K562 (cell line): Measurements from ENCODE around the gene NEDD8. TPM values are rescaled to one million over a fixed set of nuclear protein-coding genes. Genes with fewer than 3 reads are reported as not detected.

ENCODE experiments used
- ATAC-seq: fragments of 200-7000 bp; cut with Tn5 transposase; 3 replicates; pipeline ENCODE4 v1.9.1; 2020; ENCODE audit warnings: moderate library complexity
- BruUV-seq: library from RNA; stranded (reverse); fragments of 400-500 nt; replicated peaks from 2 replicates; lab custom pipeline; 2021; lab: Mats Ljungman, UMichigan
- CTCF ChIA-PET: fragments of 300-600 bp; formaldehyde crosslinking; extraction: SDS; loops from one replicate; lab custom pipeline; 2021; ENCODE audit warnings: low intra/inter-chr PET ratio; lab: Yijun Ruan, JAX
- POLR2A ChIA-PET: fragments of 300-600, 350-650 bp; sonication (Branson Sonifier 250); formaldehyde crosslinking; extraction: SDS; loops from one replicate; lab custom pipeline; 2021; ENCODE audit warnings: antibody characterized with exemption, inconsistent platforms; lab: Yijun Ruan, JAX
- DNase-seq, 4 experiments: peaks; one replicate each; pipeline versions ENCODE4 v3.0.0 to v3.0.0-alpha.2; 2011 to 2018; ENCODE audit warnings: low spot score in 3 of 4, mixed read lengths in 3 of 4; ENCODE audit errors: extremely low read depth in 1 of 4
- FAIRE-seq: peaks from 2 replicates; lab custom pipeline; 2011; peaks lifted over from hg19 to GRCh38; lab: Jason Lieb, UNC
- H2AFZ ChIP-seq: 2 replicates; pipeline ENCODE4 v1.6.0; 2011; ENCODE audit warnings: low read depth, low read length, control low read depth, inconsistent platforms
- H3K27ac ChIP-seq: fragments of 200-600 bp; 3 replicates; pipeline ENCODE4 v1.8.0; 2011; ENCODE audit warnings: low read depth, mild to moderate bottlenecking, control low read depth, inconsistent platforms, low read length, moderate library complexity, mixed read lengths; ENCODE audit errors: extremely low read depth
- H3K27me3 ChIP-seq, 2 experiments: fragments of 300-600 bp in 1 of 2; 2 replicates in 1 of 2; 3 replicates in 1 of 2; pipeline versions ENCODE4 v1.6.0 to v1.8.0; 2011; ENCODE audit warnings: inconsistent platforms in 2 of 2, low read length in 2 of 2, mild to moderate bottlenecking in 1 of 2, mixed read lengths in 1 of 2, moderate library complexity in 1 of 2; ENCODE audit not compliant: control insufficient read depth in 2 of 2, insufficient read depth in 2 of 2
- H3K36me3 ChIP-seq: fragments of 300-600 bp; 3 replicates; pipeline ENCODE4 v1.8.0; 2011; ENCODE audit warnings: mild to moderate bottlenecking, low read length, inconsistent platforms; ENCODE audit not compliant: control insufficient read depth, insufficient read depth
- H3K4me1 ChIP-seq, 2 experiments: fragments of 200-600 bp in 1 of 2; replicated peaks in 1 of 2; 2 replicates in 1 of 2; 3 replicates in 1 of 2; pipeline versions ENCODE4 v1.5.1 to v1.8.0; 2011; ENCODE audit warnings: inconsistent platforms in 2 of 2, low read length in 2 of 2, mild to moderate bottlenecking in 1 of 2, mixed read lengths in 1 of 2, moderate library complexity in 1 of 2; ENCODE audit not compliant: control insufficient read depth in 2 of 2, insufficient read depth in 2 of 2
- H3K4me2 ChIP-seq: 2 replicates; pipeline ENCODE4 v1.6.1; 2011; ENCODE audit warnings: low read length, control low read depth, inconsistent platforms, mixed read lengths; ENCODE audit not compliant: insufficient read depth
- H3K4me3 ChIP-seq: fragments of 200-600 bp; sonication (generic), shearing (Covaris generic); 2 replicates; pipeline ENCODE4 v1.5.1; 2016; ENCODE audit warnings: control low read depth, inconsistent platforms
- H3K79me2 ChIP-seq: fragments of 200-600 bp; 3 replicates; pipeline ENCODE4 v1.8.0; 2011; ENCODE audit warnings: low read length, inconsistent platforms; ENCODE audit not compliant: control insufficient read depth, insufficient read depth
- H3K9ac ChIP-seq, 2 experiments: 2 replicates each; pipeline versions ENCODE4 v1.6.0 to v1.6.1; 2011; ENCODE audit warnings: low read depth in 2 of 2, low read length in 2 of 2, control low read depth in 1 of 2, inconsistent platforms in 1 of 2, mild to moderate bottlenecking in 1 of 2, mixed read lengths in 1 of 2; ENCODE audit not compliant: insufficient read depth in 1 of 2
- H3K9me1 ChIP-seq: one replicate; pipeline ENCODE4 v1.6.0; 2011; ENCODE audit warnings: inconsistent platforms, mild to moderate bottlenecking, low read length, moderate library complexity; ENCODE audit not compliant: control insufficient read depth, insufficient read depth
- H3K9me3 ChIP-seq: replicated peaks from 2 replicates; pipeline ENCODE4 v1.5.1; 2011; ENCODE audit warnings: low read depth, low read length, inconsistent platforms; ENCODE audit not compliant: control insufficient read depth, insufficient read depth
- H4K20me1 ChIP-seq: replicated peaks from 2 replicates; pipeline ENCODE4 v1.6.1; 2011; ENCODE audit warnings: low read length, inconsistent platforms, mixed read lengths; ENCODE audit not compliant: control insufficient read depth, insufficient read depth
- CEBPG ChIP-seq, 3 experiments: fragments of 200-800 bp in 1 of 3; sonication (Bioruptor generic) in 1 of 3; sonication (generic) in 1 of 3; formaldehyde crosslinking in 1 of 3; IDR thresholded peaks in 2 of 3; conservative IDR thresholded peaks in 1 of 3; 2 replicates each; pipeline versions ENCODE4 v1.6.1 to v1.8.0; 2016 to 2022; ENCODE audit warnings: missing compliant biosample characterization in 2 of 3, missing genetic modification characterization in 2 of 3, mild to moderate bottlenecking in 1 of 3, missing genetic modification reagents in 1 of 3
- COPS2 ChIP-seq: fragments of 450-650 bp; conservative IDR thresholded peaks from 2 replicates; pipeline ENCODE4 v1.6.1; 2016; ENCODE audit warnings: mild to moderate bottlenecking, moderate library complexity
- CTBP1 ChIP-seq: fragments of 450-650 bp; IDR thresholded peaks from 2 replicates; pipeline ENCODE4 v1.6.1; 2016; ENCODE audit warnings: borderline replicate concordance
- ESRRA ChIP-seq: fragments of 450-650 bp; IDR thresholded peaks from 2 replicates; pipeline ENCODE4 v1.6.1; 2014; ENCODE audit warnings: low read depth, mild to moderate bottlenecking, moderate library complexity, borderline replicate concordance
- LEF1 ChIP-seq: fragments of 450-650 bp; IDR thresholded peaks from 2 replicates; pipeline ENCODE4 v1.6.1; 2016; ENCODE audit warnings: mild to moderate bottlenecking
- MTA2 ChIP-seq: fragments of 450-650 bp; IDR thresholded peaks from 2 replicates; pipeline ENCODE4 v1.6.1; 2016; ENCODE audit warnings: low read depth
- NCOR1 ChIP-seq: fragments of 450-650 bp; IDR thresholded peaks from 2 replicates; pipeline ENCODE4 v1.6.1; 2016; ENCODE audit warnings: mild to moderate bottlenecking, moderate library complexity
- SNRNP70 ChIP-seq: fragments of 200-400 bp; formaldehyde crosslinking; optimal IDR thresholded peaks from 2 replicates; pipeline ENCODE3; 2017; ENCODE audit warnings: low read depth, low read length
- TBP ChIP-seq: optimal IDR thresholded peaks from 2 replicates; pipeline ENCODE3; 2011; ENCODE audit warnings: low read depth, low read length, improper control_type of control experiment
- TCFL5 ChIP-seq: fragments of 250-450 bp; sonication (Bioruptor Pico); conservative IDR thresholded peaks from 2 replicates; pipeline ENCODE4 v1.6.1; 2021; ENCODE audit warnings: mild to moderate bottlenecking, moderate library complexity, matching md5 sums
- ZFP1 ChIP-seq: fragments of 450-650 bp; formaldehyde crosslinking; IDR thresholded peaks from 2 replicates; pipeline ENCODE4 v1.4.0; 2020; ENCODE audit warnings: mild to moderate bottlenecking, mixed read lengths
- WGBS: fragments of 100-300 bp; shearing (Covaris generic); methylation state at CpG from one replicate; pipeline ENCODE4 v1.1.6; 2016; ENCODE audit warnings: low coverage, mixed read lengths; ENCODE audit not compliant: insufficient coverage; ENCODE audit errors: missing lambda C conversion rate; 5-methylcytosine and 5-hydroxymethylcytosine counted together
- in situ Hi-C: fragments of 300-500 bp; cut with MboI; formaldehyde crosslinking; loops from 4 replicates; pipeline ENCODE4 v1.15.0; 2018; ENCODE audit warnings: inconsistent platforms, mixed read lengths
- intact Hi-C: fragments of 100-400 bp; cut with micrococcal nuclease; formaldehyde crosslinking; loops from 2 replicates; pipeline ENCODE4 v1.14.2; 2022
- polyA plus RNA-seq, 8 experiments: library from polyadenylated mRNA; depleted of rRNA in 4 of 8; stranded (reverse) in 5 of 8; unstranded in 3 of 8; fragments of >200 nt; fragmentation: Nextera tagmentation in 2 of 8; fragmentation: Illumina TruSeq in 1 of 8; extraction: Ambion mirVana in 2 of 8; extraction: Trizol in 1 of 8; gene quantifications; 2 replicates each; pipeline versions ENCODE4 v1.2.1 to v1.2.3, GENCODE V29; 2011 to 2014; ENCODE audit warnings: inconsistent platforms in 1 of 8, missing spikeins in 1 of 8
- total RNA-seq, 7 experiments: library from RNA; depleted of rRNA in 6 of 7; stranded (reverse); fragments of >200 nt in 6 of 7; fragmentation: Illumina TruSeq in 2 of 7; extraction: Trizol in 2 of 7; gene quantifications; 2 replicates each; pipeline versions ENCODE4 v1.2.1 to v1.2.3, GENCODE V29; 2011 to 2021; ENCODE audit warnings: low replicate concordance in 1 of 7
- TF ChIP-seq, protein P1 (sequence below): sonication (generic); formaldehyde crosslinking; IDR thresholded peaks from 2 replicates; pipeline ENCODE4 v1.8.0; 2023; ENCODE audit warnings: mild to moderate bottlenecking, missing genetic modification reagents
- TF ChIP-seq, protein P2 (sequence below): IDR thresholded peaks from 2 replicates; pipeline ENCODE4 v1.6.1; 2014; ENCODE audit warnings: antibody characterized with exemption
- TF ChIP-seq, protein P3 (sequence below): sonication (generic); formaldehyde crosslinking; IDR thresholded peaks from 2 replicates; pipeline ENCODE4 v1.8.1; 2023; ENCODE audit warnings: mild to moderate bottlenecking, missing genetic modification reagents

Gene NEDD8
- total and polyA plus RNA-seq, 9 of the 15 experiments (the other 6 are each of a cell fraction or from before 2014, with no cell fraction given), result 142 to 691 (median 260) TPM

DNA sequence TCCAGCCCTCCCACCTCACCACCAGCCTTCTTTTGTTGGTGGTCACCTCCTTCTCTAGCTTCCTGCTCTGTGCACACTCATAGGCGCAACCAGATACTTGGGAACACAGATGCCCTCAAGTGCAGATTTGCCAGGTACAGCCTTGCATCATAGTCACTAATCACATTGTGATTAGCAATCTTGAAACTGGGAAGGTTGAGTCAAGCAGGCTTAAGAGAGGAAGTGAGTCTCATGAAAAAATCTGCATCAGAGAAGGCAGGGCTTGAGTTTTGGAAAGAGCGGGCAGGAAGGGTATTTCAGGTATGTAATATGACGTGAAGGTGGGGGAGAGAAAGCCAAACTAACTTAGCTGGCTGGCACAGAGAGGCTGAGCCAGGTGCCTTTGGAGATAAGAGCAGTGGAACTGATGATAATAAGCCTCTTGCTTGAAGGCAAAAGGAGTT lies 42.0 kb upstream of the NEDD8 start:
- H3K27ac ChIP-seq, result peak overlapping the region; percentile 45; the same call in 1 of the 3 replicates
- peaks cover 27 to 29% of the 10 kb centered on the region in 2 experiments; a peak in 4 of 5 replicates for H3K4me1 ChIP-seq
- H3K4me3 ChIP-seq, result no peak overlapping the region
- H3K36me3 ChIP-seq, result no peaks in the 10 kb centered on the region; the same call in 2 of the 3 replicates
- H3K9me1 ChIP-seq, result peaks cover 2% of the 10 kb centered on the region
- peak overlapping the region; percentile 52 for H3K4me2 ChIP-seq
- DNase-seq, result peak in 2 of 4 experiments; percentile 48 to 71
- no TSS peak for BruUV-seq
- intact Hi-C loops, result no loop called here
- H4K20me1 ChIP-seq, result no peaks in the 10 kb centered on the region; the same call in 1 of the 2 replicates
- H3K27me3 ChIP-seq, result no peaks in the 10 kb centered on the region
- ChIA-PET POLR2A (interaction anchor here (0.6 to 1.2 kb wide), 3 partner anchors 11 to 39 kb away, joined by 3 to 4 read pairs (median 3); partner anchors contain the start of gene TGM1), CTCF (no interaction called here)
- in situ Hi-C loops, result no loop called here
- no peaks in the 10 kb centered on the region for H3K9me3 ChIP-seq
- no peak for ATAC-seq
- 18% methylated on average over 3 of the region's 3 CpGs for WGBS
- H2AFZ ChIP-seq, result 0 out of 2 replicates have a peak overlapping the region, but pooled peaks have one; percentile 19
- H3K9ac ChIP-seq, result no peak overlapping the region; a peak in 1 of 4 replicates
- peaks cover 9% of the 10 kb centered on the region; the same call in 1 of the 3 replicates for H3K79me2 ChIP-seq
- peak; percentile 46 for FAIRE-seq
- TF ChIP-seq LEF1, result no peak
- no peak for TF ChIP-seq SNRNP70
- no peak for TF ChIP-seq TCFL5
- peak; percentile 41; the same call in 1 of the 2 replicates for TF ChIP-seq NCOR1
- TF ChIP-seq CEBPG (CRISPR knock-in tag; IDR thresholded peaks at IDR 0.05), result no peak
- TF ChIP-seq CEBPG (tag; conservative IDR thresholded peaks at IDR 0.05 in 1 of 2, IDR thresholded peaks at IDR 0.05 in 1 of 2), result no peak
- peak; percentile 67 for TF ChIP-seq MTA2
- peak; percentile 78; the same call in 1 of the 2 replicates for TF ChIP-seq CTBP1
- TF ChIP-seq COPS2, result no peak
- TF ChIP-seq ESRRA, result no peak
- TF ChIP-seq TBP, result no peak
- TF ChIP-seq, protein P1, sequence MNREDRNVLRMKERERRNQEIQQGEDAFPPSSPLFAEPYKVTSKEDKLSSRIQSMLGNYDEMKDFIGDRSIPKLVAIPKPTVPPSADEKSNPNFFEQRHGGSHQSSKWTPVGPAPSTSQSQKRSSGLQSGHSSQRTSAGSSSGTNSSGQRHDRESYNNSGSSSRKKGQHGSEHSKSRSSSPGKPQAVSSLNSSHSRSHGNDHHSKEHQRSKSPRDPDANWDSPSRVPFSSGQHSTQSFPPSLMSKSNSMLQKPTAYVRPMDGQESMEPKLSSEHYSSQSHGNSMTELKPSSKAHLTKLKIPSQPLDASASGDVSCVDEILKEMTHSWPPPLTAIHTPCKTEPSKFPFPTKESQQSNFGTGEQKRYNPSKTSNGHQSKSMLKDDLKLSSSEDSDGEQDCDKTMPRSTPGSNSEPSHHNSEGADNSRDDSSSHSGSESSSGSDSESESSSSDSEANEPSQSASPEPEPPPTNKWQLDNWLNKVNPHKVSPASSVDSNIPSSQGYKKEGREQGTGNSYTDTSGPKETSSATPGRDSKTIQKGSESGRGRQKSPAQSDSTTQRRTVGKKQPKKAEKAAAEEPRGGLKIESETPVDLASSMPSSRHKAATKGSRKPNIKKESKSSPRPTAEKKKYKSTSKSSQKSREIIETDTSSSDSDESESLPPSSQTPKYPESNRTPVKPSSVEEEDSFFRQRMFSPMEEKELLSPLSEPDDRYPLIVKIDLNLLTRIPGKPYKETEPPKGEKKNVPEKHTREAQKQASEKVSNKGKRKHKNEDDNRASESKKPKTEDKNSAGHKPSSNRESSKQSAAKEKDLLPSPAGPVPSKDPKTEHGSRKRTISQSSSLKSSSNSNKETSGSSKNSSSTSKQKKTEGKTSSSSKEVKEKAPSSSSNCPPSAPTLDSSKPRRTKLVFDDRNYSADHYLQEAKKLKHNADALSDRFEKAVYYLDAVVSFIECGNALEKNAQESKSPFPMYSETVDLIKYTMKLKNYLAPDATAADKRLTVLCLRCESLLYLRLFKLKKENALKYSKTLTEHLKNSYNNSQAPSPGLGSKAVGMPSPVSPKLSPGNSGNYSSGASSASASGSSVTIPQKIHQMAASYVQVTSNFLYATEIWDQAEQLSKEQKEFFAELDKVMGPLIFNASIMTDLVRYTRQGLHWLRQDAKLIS, result no peak
- TF ChIP-seq, protein P2, sequence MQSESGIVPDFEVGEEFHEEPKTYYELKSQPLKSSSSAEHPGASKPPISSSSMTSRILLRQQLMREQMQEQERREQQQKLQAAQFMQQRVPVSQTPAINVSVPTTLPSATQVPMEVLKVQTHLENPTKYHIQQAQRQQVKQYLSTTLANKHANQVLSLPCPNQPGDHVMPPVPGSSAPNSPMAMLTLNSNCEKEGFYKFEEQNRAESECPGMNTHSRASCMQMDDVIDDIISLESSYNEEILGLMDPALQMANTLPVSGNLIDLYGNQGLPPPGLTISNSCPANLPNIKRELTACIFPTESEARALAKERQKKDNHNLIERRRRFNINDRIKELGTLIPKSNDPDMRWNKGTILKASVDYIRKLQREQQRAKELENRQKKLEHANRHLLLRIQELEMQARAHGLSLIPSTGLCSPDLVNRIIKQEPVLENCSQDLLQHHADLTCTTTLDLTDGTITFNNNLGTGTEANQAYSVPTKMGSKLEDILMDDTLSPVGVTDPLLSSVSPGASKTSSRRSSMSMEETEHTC, result no peak
- TF ChIP-seq ZFP1 (CRISPR knock-in tag), result no peak
- TF ChIP-seq, protein P3, sequence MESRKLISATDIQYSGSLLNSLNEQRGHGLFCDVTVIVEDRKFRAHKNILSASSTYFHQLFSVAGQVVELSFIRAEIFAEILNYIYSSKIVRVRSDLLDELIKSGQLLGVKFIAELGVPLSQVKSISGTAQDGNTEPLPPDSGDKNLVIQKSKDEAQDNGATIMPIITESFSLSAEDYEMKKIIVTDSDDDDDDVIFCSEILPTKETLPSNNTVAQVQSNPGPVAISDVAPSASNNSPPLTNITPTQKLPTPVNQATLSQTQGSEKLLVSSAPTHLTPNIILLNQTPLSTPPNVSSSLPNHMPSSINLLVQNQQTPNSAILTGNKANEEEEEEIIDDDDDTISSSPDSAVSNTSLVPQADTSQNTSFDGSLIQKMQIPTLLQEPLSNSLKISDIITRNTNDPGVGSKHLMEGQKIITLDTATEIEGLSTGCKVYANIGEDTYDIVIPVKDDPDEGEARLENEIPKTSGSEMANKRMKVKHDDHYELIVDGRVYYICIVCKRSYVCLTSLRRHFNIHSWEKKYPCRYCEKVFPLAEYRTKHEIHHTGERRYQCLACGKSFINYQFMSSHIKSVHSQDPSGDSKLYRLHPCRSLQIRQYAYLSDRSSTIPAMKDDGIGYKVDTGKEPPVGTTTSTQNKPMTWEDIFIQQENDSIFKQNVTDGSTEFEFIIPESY (CRISPR knock-in tag), result no peak
